T-helper 2 cell treated with Interferon-gamma antibody and Interleukin-4, amounts not matched to agents 5 μg/mL and 100 μg/mL, for 36 hours (primary cell): ENCODE results near the gene SPG21.

Experiments
- DNase-seq: peaks from one replicate; pipeline ENCODE4 v3.0.0; 2021; ENCODE audit warnings: low spot score
- H3K27ac Mint-ChIP-seq: one replicate; pipeline ENCODE4 v1.8.0; 2021; ENCODE audit warnings: mild to moderate bottlenecking, mixed read lengths
- H3K27me3 Mint-ChIP-seq: one replicate; pipeline ENCODE4 v1.8.0; 2021; ENCODE audit warnings: low read depth, mixed read lengths
- H3K36me3 Mint-ChIP-seq: one replicate; pipeline ENCODE4 v1.8.0; 2021; ENCODE audit warnings: low read depth, mixed read lengths
- H3K4me1 Mint-ChIP-seq: one replicate; pipeline ENCODE4 v1.8.0; 2021; ENCODE audit warnings: low read depth, mixed read lengths
- H3K4me3 Mint-ChIP-seq: one replicate; pipeline ENCODE4 v1.8.0; 2022; ENCODE audit warnings: mild to moderate bottlenecking, moderate library complexity, mixed read lengths
- H3K9me3 Mint-ChIP-seq: one replicate; pipeline ENCODE4 v1.8.0; 2021; ENCODE audit warnings: mixed read lengths

The SPG21 gene

DNA sequence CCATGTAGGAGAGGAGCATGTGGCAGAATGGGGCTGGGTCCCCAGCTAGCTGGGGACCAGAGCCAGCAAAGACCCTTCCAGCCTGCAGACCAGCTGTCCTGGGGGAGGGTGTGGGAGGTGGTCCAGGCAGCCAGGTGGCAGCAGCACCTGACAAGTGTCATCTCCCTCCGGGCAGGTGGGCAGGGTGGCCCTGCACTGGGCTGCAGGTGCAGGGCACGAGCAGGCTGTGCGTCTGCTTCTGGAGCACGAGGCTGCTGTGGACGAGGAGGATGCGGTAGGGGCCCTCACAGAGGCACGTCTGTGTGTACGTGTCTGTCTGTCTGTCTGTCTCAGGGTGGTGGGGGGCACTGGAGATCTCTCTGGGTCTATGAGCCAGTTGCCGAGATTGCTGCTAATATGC, 72.5 kb downstream of the SPG21 start:
- H3K27me3 Mint-ChIP-seq, result peaks cover 3% of the 10 kb centered on the region
- DNase-seq, result no peak
- no peaks in the 10 kb centered on the region for H3K36me3 Mint-ChIP-seq
- H3K4me1 Mint-ChIP-seq, result peaks cover 3% of the 10 kb centered on the region
- H3K4me3 Mint-ChIP-seq, result no peak overlapping the region
- H3K9me3 Mint-ChIP-seq, result no peaks in the 10 kb centered on the region
- H3K27ac Mint-ChIP-seq, result no peak overlapping the region

DNA sequence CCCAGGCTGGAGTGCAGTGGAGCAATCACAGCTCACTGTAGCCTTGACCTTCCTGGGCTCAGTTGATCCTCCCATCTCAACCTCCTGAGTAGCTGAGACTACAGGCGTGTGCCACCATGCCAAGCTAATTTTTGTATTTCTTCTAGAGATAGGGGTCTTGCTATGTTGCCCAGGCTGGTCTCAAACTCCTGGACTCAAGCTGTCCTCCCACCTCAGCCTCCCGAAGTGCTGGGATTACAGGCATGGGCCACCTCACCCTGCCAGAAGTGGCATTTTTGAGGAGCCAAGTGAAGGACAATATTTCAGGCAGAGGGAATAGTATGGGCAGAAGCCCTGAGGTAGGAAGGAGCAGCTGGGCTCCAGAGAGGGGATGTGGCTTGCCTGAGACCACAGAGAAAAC, 73.3 kb downstream of the SPG21 start:
- H3K27ac Mint-ChIP-seq, result no peak overlapping the region
- peaks cover 4% of the 10 kb centered on the region for H3K27me3 Mint-ChIP-seq
- no peak overlapping the region for H3K4me3 Mint-ChIP-seq
- H3K9me3 Mint-ChIP-seq, result no peaks in the 10 kb centered on the region
- H3K36me3 Mint-ChIP-seq, result no peaks in the 10 kb centered on the region
- DNase-seq, result no peak
- peaks cover 4% of the 10 kb centered on the region for H3K4me1 Mint-ChIP-seq

- Mint-ChIP-seq H3K27me3 (peaks cover 11% of the 10 kb centered on the region), H3K27ac (no peak overlapping the region), H3K9me3 (no peaks in the 10 kb centered on the region), H3K4me3 (no peak overlapping the region), H3K36me3 (no peaks in the 10 kb centered on the region), H3K4me1 (peaks cover 8% of the 10 kb centered on the region)
- no peak for DNase-seq
These were observed 74.0 kb downstream of the SPG21 start for GRCh38 chr15:64915518-64916227.
